Thymus (tissue), 11 donors: ENCODE data around the gene UXS1. TPM values are rescaled to one million over a fixed set of nuclear protein-coding genes. Genes with fewer than 3 reads are reported as not detected.

Experiments
- DNase-seq, 9 donors: peaks; one replicate each; pipeline ENCODE4 v3.0.0-alpha.2; 2013; ENCODE audit warnings: low spot score in 9 of 9, low read depth in 6 of 9, missing footprints in 1 of 9
- H3K27ac ChIP-seq, 2 donors: one replicate each; pipeline ENCODE4 v1.5.1; 2013; ENCODE audit warnings: control low read depth in 1 of 2, low read depth in 1 of 2, low read length in 1 of 2, mild to moderate bottlenecking in 1 of 2, moderate library complexity in 1 of 2
- H3K27me3 ChIP-seq, 2 donors: one replicate each; pipeline ENCODE4 v1.5.1; 2013; ENCODE audit warnings: low read length in 1 of 2; ENCODE audit not compliant: control insufficient read depth in 2 of 2, insufficient read depth in 1 of 2
- H3K36me3 ChIP-seq, 2 donors: one replicate each; pipeline ENCODE4 v1.5.1; 2013; ENCODE audit warnings: low read length in 1 of 2, mild to moderate bottlenecking in 1 of 2, moderate library complexity in 1 of 2; ENCODE audit not compliant: control insufficient read depth in 2 of 2, insufficient read depth in 2 of 2
- H3K4me1 ChIP-seq, 2 donors: one replicate each; pipeline ENCODE4 v1.5.1; 2013; ENCODE audit warnings: low read length in 2 of 2; ENCODE audit not compliant: control insufficient read depth in 2 of 2, insufficient read depth in 2 of 2
- H3K4me3 ChIP-seq, 2 donors: one replicate each; pipeline ENCODE4 v1.5.1; 2013; ENCODE audit warnings: low read length in 2 of 2, control low read depth in 1 of 2, mild to moderate bottlenecking in 1 of 2
- H3K9me3 ChIP-seq, 2 donors: one replicate each; pipeline ENCODE4 v1.5.1; 2013; ENCODE audit warnings: low read length in 1 of 2, mild to moderate bottlenecking in 1 of 2; ENCODE audit not compliant: control insufficient read depth in 2 of 2, insufficient read depth in 1 of 2
- WGBS: extraction: QIAGEN DNeasy Blood & Tissue Kit; methylation state at CpG from one replicate; pipeline ENCODE4 v1.1.7; 2013; 5-methylcytosine and 5-hydroxymethylcytosine counted together
- polyA plus RNA-seq: library from polyadenylated mRNA; stranded (reverse); fragments of 200-250 nt; gene quantifications from one replicate; pipeline ENCODE4 v1.2.3, GENCODE V29; 2013
- total RNA-seq: library from RNA; stranded (reverse); fragments of 120-200 nt; gene quantifications from one replicate; pipeline ENCODE4 v1.2.4, GENCODE V29; 2013
- donor health status: healthy.

The UXS1 gene
- total and polyA plus RNA-seq, 2 donors = 21.6 to 31.4 TPM

- Histone ChIP-seq H3K9me3 (no peaks in the 10 kb centered on the region), H3K27ac (no peak overlapping the region), H3K27me3 (no peaks in the 10 kb centered on the region), H3K4me3 (no peak overlapping the region), H3K4me1 (peaks cover 0 to 7% of the 10 kb centered on the region in 2 donors), H3K36me3 (no peaks in the 10 kb centered on the region)
- no peak for DNase-seq
- 90% methylated on average over 6 of the region's 6 CpGs for WGBS
Measured at GRCh38 chr2:106044859-106045258, 149.2 kb downstream of the UXS1 start.

- Histone ChIP-seq H3K36me3 (no peaks in the 10 kb centered on the region), H3K27ac (no peak overlapping the region), H3K27me3 (no peaks in the 10 kb centered on the region), H3K9me3 (no peaks in the 10 kb centered on the region), H3K4me1 (peaks cover 0 to 7% of the 10 kb centered on the region in 2 donors), H3K4me3 (no peak overlapping the region)
- WGBS = 90% methylated on average over 4 of the region's 4 CpGs
- no peak for DNase-seq
Measured at GRCh38 chr2:106044021-106044420, 150.1 kb downstream of the UXS1 start.
